Hypothalamus (tissue), 51 donors: Measurements from ENCODE around the gene NTNG2.

Source experiments
- DNase-seq, 51 donors: peaks; one replicate each; lab custom pipeline; 2025; lab: John Stamatoyannopoulos, UW

The NTNG2 gene

GRCh38 chr9:132144708-132145365, 17.0 kb upstream of the NTNG2 start:
- DNase-seq, result no peak

- peak in 3 of 51 donors; percentile 24 to 34 (median 30) for DNase-seq
These were observed 15.8 kb upstream of the NTNG2 start for GRCh38 chr9:132146039-132146438.

- no peak for DNase-seq
These were observed 15.3 kb upstream of the NTNG2 start for GRCh38 chr9:132146575-132146974.

- DNase-seq, result no peak
These were observed 14.5 kb upstream of the NTNG2 start for GRCh38 chr9:132147331-132147730.

GRCh38 chr9:132147839-132148238, 14.0 kb upstream of the NTNG2 start:
- DNase-seq, result no peak

- no peak for DNase-seq
These were observed 11.6 kb upstream of the NTNG2 start for GRCh38 chr9:132150256-132150655.

- no peak for DNase-seq
These were observed 10.7 kb upstream of the NTNG2 start for GRCh38 chr9:132151118-132151517.

GRCh38 chr9:132152231-132152630, 9.6 kb upstream of the NTNG2 start:
- DNase-seq, result no peak

- DNase-seq, result no peak
These were observed 6.8 kb upstream of the NTNG2 start for GRCh38 chr9:132154863-132155567.

GRCh38 chr9:132155568-132155895, 6.3 kb upstream of the NTNG2 start:
- no peak for DNase-seq

GRCh38 chr9:132156262-132156661, 5.6 kb upstream of the NTNG2 start:
- peak in 4 of 51 donors; percentile 16 to 36 (median 24) for DNase-seq

- DNase-seq, result no peak
These were observed 4.3 kb upstream of the NTNG2 start for GRCh38 chr9:132157347-132158116.

- DNase-seq, result peak in 5 of 51 donors; percentile 23 to 46 (median 37)
These were observed 786 bp upstream of the NTNG2 start for GRCh38 chr9:132160802-132161742.

GRCh38 chr9:132162764-132163456, 1.1 kb downstream of the NTNG2 start:
- DNase-seq, result no peak

GRCh38 chr9:132163457-132163875, 1.6 kb downstream of the NTNG2 start:
- peak in 2 of 51 donors; percentile 27 to 49 for DNase-seq

- DNase-seq, result peak in 1 of 51 donors; percentile 49
These were observed 2.2 kb downstream of the NTNG2 start for GRCh38 chr9:132163876-132164603.

GRCh38 chr9:132164604-132165362, 2.9 kb downstream of the NTNG2 start:
- peak in 2 of 51 donors; percentile 7 to 18 for DNase-seq

- no peak for DNase-seq
These were observed 4.7 kb downstream of the NTNG2 start for GRCh38 chr9:132166599-132166998.
